Measurements from ENCODE around the gene ANKRD27.

DNA sequence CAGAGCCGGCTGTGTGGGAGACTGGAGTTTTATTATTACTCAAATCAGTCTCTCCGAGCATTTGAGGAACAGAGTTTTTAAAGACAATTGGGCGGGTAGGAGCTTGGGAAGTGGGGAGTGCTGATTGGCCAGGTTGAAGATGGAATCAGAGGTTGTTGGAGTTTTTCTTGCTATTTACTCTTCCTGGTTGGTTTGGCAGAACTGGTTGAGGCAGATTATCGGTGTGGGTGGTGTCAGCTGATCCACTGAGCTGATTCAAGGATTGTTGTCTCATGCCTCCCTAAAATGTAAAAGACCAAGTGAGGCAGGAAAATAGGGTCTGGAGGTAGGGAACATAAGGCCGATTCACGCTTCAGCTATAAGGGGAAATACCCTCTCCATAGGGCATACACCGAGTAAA is 43.3 kb upstream of the ANKRD27 start:
- TF ChIP-seq ZNF311 (tag by site-specific recombination; IDR thresholded peaks at IDR 0.05; ENCODE audit: borderline replicate concordance) (no peak), ZNF138 (tag by site-specific recombination; IDR thresholded peaks at IDR 0.05; ENCODE audit: borderline replicate concordance) (no peak), BCL11B (tag by site-specific recombination; IDR thresholded peaks at IDR 0.05; ENCODE audit: low read depth) (no peak), ZNF292 (tag by site-specific recombination; IDR thresholded peaks at IDR 0.05; ENCODE audit: borderline replicate concordance, low read depth) (no peak), ZNF24 (tag by site-specific recombination; IDR thresholded peaks at IDR 0.05) (no peak), ZNF548 (tag by site-specific recombination; IDR thresholded peaks at IDR 0.05) (no peak), ZNF350 (tag by site-specific recombination; IDR thresholded peaks at IDR 0.05) (no peak), TCF7L2 (IDR thresholded peaks at IDR 0.05; ENCODE audit: borderline replicate concordance, low read depth, low read length) (no peak), ZNF18 (tag by site-specific recombination; IDR thresholded peaks at IDR 0.05) (no peak), ZNF600 (tag by site-specific recombination; IDR thresholded peaks at IDR 0.05) (no peak), ZNF146 (tag by site-specific recombination; IDR thresholded peaks at IDR 0.05) (no peak)
- TF ChIP-seq, protein P1, sequence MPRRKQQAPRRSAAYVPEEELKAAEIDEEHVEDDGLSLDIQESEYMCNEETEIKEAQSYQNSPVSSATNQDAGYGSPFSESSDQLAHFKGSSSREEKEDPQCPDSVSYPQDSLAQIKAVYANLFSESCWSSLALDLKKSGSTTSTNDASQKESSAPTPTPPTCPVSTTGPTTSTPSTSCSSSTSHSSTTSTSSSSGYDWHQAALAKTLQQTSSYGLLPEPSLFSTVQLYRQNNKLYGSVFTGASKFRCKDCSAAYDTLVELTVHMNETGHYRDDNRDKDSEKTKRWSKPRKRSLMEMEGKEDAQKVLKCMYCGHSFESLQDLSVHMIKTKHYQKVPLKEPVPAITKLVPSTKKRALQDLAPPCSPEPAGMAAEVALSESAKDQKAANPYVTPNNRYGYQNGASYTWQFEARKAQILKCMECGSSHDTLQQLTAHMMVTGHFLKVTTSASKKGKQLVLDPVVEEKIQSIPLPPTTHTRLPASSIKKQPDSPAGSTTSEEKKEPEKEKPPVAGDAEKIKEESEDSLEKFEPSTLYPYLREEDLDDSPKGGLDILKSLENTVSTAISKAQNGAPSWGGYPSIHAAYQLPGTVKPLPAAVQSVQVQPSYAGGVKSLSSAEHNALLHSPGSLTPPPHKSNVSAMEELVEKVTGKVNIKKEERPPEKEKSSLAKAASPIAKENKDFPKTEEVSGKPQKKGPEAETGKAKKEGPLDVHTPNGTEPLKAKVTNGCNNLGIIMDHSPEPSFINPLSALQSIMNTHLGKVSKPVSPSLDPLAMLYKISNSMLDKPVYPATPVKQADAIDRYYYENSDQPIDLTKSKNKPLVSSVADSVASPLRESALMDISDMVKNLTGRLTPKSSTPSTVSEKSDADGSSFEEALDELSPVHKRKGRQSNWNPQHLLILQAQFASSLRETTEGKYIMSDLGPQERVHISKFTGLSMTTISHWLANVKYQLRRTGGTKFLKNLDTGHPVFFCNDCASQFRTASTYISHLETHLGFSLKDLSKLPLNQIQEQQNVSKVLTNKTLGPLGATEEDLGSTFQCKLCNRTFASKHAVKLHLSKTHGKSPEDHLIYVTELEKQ (tag by site-specific recombination; IDR thresholded peaks at IDR 0.05; ENCODE audit: borderline replicate concordance), result no peak
- TF ChIP-seq, protein P2, sequence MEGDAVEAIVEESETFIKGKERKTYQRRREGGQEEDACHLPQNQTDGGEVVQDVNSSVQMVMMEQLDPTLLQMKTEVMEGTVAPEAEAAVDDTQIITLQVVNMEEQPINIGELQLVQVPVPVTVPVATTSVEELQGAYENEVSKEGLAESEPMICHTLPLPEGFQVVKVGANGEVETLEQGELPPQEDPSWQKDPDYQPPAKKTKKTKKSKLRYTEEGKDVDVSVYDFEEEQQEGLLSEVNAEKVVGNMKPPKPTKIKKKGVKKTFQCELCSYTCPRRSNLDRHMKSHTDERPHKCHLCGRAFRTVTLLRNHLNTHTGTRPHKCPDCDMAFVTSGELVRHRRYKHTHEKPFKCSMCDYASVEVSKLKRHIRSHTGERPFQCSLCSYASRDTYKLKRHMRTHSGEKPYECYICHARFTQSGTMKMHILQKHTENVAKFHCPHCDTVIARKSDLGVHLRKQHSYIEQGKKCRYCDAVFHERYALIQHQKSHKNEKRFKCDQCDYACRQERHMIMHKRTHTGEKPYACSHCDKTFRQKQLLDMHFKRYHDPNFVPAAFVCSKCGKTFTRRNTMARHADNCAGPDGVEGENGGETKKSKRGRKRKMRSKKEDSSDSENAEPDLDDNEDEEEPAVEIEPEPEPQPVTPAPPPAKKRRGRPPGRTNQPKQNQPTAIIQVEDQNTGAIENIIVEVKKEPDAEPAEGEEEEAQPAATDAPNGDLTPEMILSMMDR (tag by site-specific recombination; IDR thresholded peaks at IDR 0.05), result no peak
- TF ChIP-seq, protein P3, sequence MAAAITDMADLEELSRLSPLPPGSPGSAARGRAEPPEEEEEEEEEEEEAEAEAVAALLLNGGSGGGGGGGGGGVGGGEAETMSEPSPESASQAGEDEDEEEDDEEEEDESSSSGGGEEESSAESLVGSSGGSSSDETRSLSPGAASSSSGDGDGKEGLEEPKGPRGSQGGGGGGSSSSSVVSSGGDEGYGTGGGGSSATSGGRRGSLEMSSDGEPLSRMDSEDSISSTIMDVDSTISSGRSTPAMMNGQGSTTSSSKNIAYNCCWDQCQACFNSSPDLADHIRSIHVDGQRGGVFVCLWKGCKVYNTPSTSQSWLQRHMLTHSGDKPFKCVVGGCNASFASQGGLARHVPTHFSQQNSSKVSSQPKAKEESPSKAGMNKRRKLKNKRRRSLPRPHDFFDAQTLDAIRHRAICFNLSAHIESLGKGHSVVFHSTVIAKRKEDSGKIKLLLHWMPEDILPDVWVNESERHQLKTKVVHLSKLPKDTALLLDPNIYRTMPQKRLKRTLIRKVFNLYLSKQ (tag by site-specific recombination; IDR thresholded peaks at IDR 0.05; ENCODE audit: borderline replicate concordance), result no peak

All from HEK293 (cell line).